Karpas-422 (cell line): ENCODE data around the gene BRPF1. TPM values are rescaled to one million over a fixed set of nuclear protein-coding genes. Genes with fewer than 3 reads are reported as not detected.

Experiments
- DNase-seq: peaks from one replicate; pipeline ENCODE4 v3.0.0-alpha.2; 2015
- H2AFZ ChIP-seq: fragments of 200-600 bp; sonication (generic); 2 replicates; pipeline ENCODE4 v1.6.1; 2014; ENCODE audit warnings: antibody characterized with exemption, low read length, mixed read lengths
- H3K27ac ChIP-seq: fragments of 200-600 bp; sonication (generic); 2 replicates; pipeline ENCODE4 v1.5.1; 2014; ENCODE audit warnings: mild to moderate bottlenecking, low read length, moderate library complexity
- H3K27me3 ChIP-seq: fragments of 200-600 bp; sonication (generic); 2 replicates; pipeline ENCODE4 v1.6.1; 2014; ENCODE audit warnings: low read length, mixed read lengths
- H3K36me3 ChIP-seq: fragments of 200-600 bp; sonication (generic); 2 replicates; pipeline ENCODE4 v1.6.1; 2014; ENCODE audit warnings: low read length, mixed read lengths; ENCODE audit not compliant: insufficient read depth
- H3K4me1 ChIP-seq: fragments of 200-600 bp; sonication (generic); 2 replicates; pipeline ENCODE4 v1.6.1; 2014; ENCODE audit warnings: mild to moderate bottlenecking, low read length, mixed read lengths
- H3K4me2 ChIP-seq: fragments of 200-600 bp; sonication (generic); 2 replicates; pipeline ENCODE4 v1.6.1; 2014; ENCODE audit warnings: low read length, low read depth, mild to moderate bottlenecking; ENCODE audit not compliant: poor library complexity, severe bottlenecking
- H3K4me3 ChIP-seq: fragments of 200-600 bp; sonication (generic); 2 replicates; pipeline ENCODE4 v1.5.1; 2014; ENCODE audit warnings: mild to moderate bottlenecking, antibody characterized with exemption, low read length, mixed read lengths
- H3K79me2 ChIP-seq: fragments of 200-600 bp; sonication (generic); 2 replicates; pipeline ENCODE4 v1.6.1; 2014; ENCODE audit warnings: mild to moderate bottlenecking, low read length, mixed read lengths
- H3K9ac ChIP-seq: fragments of 200-600 bp; sonication (generic); 2 replicates; pipeline ENCODE4 v1.6.0; 2014; ENCODE audit warnings: low read length
- H3K9me2 ChIP-seq: fragments of 200-600 bp; sonication (generic), shearing (Covaris generic); replicated peaks from 2 replicates; pipeline ENCODE4 v1.6.0; 2014; ENCODE audit warnings: mild to moderate bottlenecking, low read length, moderate library complexity; ENCODE audit not compliant: insufficient read depth
- H3K9me3 ChIP-seq: fragments of 300-700, 200-600 bp; sonication (generic); 2 replicates; pipeline ENCODE4 v1.6.1; 2014; ENCODE audit warnings: low read length, mixed read lengths
- H4K20me1 ChIP-seq: fragments of 200-600 bp; sonication (generic); 2 replicates; pipeline ENCODE4 v1.6.1; 2014; ENCODE audit warnings: mild to moderate bottlenecking, antibody characterized with exemption, low read length, low read depth; ENCODE audit not compliant: insufficient read depth
- total RNA-seq: library from RNA; depleted of rRNA; stranded (reverse); fragments of >200 nt; shearing (Covaris generic); gene quantifications from 2 replicates; pipeline ENCODE4 v1.2.3, GENCODE V29; 2014; ENCODE audit warnings: low replicate concordance

Gene BRPF1
- total RNA-seq, 1 experiment from 2014 or later = 14.5 TPM

GRCh38 chr3:9696480-9697220 lies 34.9 kb upstream of the BRPF1 start:
- Histone ChIP-seq H2AFZ (no peak overlapping the region), H3K4me3 (no peak overlapping the region), H3K9me2 (no peaks in the 10 kb centered on the region), H3K9me3 (no peaks in the 10 kb centered on the region), H3K27ac (no peak overlapping the region), H3K36me3 (peaks cover 4% of the 10 kb centered on the region; the same call in 1 of the 2 replicates), H3K4me2 (no peak overlapping the region), H4K20me1 (0 out of 2 replicates have a peak, but pooled peaks cover 5% of the 10 kb centered on the region), H3K9ac (no peak overlapping the region), H3K27me3 (no peaks in the 10 kb centered on the region), H3K79me2 (no peaks in the 10 kb centered on the region), H3K4me1 (peaks cover 17% of the 10 kb centered on the region)
- DNase-seq = no peak

GRCh38 chr3:9697892-9698291 lies 33.6 kb upstream of the BRPF1 start:
- H3K36me3 ChIP-seq = peaks cover 4% of the 10 kb centered on the region; the same call in 1 of the 2 replicates

GRCh38 chr3:9698293-9698692 lies 33.2 kb upstream of the BRPF1 start:
- peaks cover 4% of the 10 kb centered on the region; the same call in 1 of the 2 replicates for H3K36me3 ChIP-seq
- peaks cover 2% of the 10 kb centered on the region for H3K4me1 ChIP-seq
- H3K27me3 ChIP-seq = no peaks in the 10 kb centered on the region
- H3K27ac ChIP-seq = no peak overlapping the region
- H3K79me2 ChIP-seq = no peaks in the 10 kb centered on the region
- no peaks in the 10 kb centered on the region for H3K9me2 ChIP-seq
- DNase-seq = no peak
- H3K4me3 ChIP-seq = no peak overlapping the region
- H2AFZ ChIP-seq = no peak overlapping the region
- H3K9me3 ChIP-seq = no peaks in the 10 kb centered on the region
- H4K20me1 ChIP-seq = no peaks in the 10 kb centered on the region
- H3K4me2 ChIP-seq = no peak overlapping the region
- H3K9ac ChIP-seq = no peak overlapping the region

More at GRCh38 chr3:9697892-9698291, 33.6 kb upstream of the BRPF1 start:
- H3K9me2 ChIP-seq = no peaks in the 10 kb centered on the region
- no peak overlapping the region for H2AFZ ChIP-seq
- no peak for DNase-seq
- no peaks in the 10 kb centered on the region for H3K79me2 ChIP-seq
- H3K4me3 ChIP-seq = no peak overlapping the region
- no peak overlapping the region for H3K9ac ChIP-seq
- no peaks in the 10 kb centered on the region for H3K9me3 ChIP-seq
- no peak overlapping the region for H3K4me2 ChIP-seq
- H3K27ac ChIP-seq = no peak overlapping the region
- no peaks in the 10 kb centered on the region for H3K27me3 ChIP-seq
- peaks cover 6% of the 10 kb centered on the region for H3K4me1 ChIP-seq
- 0 out of 2 replicates have a peak, but pooled peaks cover 3% of the 10 kb centered on the region for H4K20me1 ChIP-seq

DNA sequence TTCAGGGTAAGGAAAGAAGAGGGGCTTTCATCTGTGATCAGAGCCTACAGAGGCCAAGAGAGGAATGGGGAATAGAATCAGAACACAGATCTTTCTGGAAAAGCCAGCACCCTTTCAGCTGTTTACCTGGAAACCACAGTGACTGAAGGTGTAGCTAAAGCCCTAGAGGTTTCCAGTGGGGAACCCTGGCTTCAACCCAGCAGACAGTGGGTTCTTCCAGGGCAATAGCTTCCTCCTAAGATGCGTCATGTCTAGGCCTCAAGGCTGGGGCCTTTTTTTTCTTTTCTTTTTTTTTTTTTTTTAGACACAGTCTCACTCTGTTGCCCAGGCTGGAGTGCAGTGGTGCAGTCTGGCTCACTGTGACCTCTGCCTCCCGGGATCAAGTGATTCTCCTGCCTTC lies 31.0 kb upstream of the BRPF1 start:
- no peak overlapping the region for H3K4me2 ChIP-seq
- no peaks in the 10 kb centered on the region for H3K79me2 ChIP-seq
- no peaks in the 10 kb centered on the region; the same call in 1 of the 2 replicates for H3K36me3 ChIP-seq
- H4K20me1 ChIP-seq = no peaks in the 10 kb centered on the region
- no peak overlapping the region for H3K9ac ChIP-seq
- no peaks in the 10 kb centered on the region for H3K27me3 ChIP-seq
- no peak overlapping the region for H3K27ac ChIP-seq
- H3K9me2 ChIP-seq = no peaks in the 10 kb centered on the region
- no peaks in the 10 kb centered on the region for H3K9me3 ChIP-seq
- no peak overlapping the region for H2AFZ ChIP-seq
- no peak for DNase-seq
- H3K4me3 ChIP-seq = no peak overlapping the region
- no peaks in the 10 kb centered on the region for H3K4me1 ChIP-seq

DNA sequence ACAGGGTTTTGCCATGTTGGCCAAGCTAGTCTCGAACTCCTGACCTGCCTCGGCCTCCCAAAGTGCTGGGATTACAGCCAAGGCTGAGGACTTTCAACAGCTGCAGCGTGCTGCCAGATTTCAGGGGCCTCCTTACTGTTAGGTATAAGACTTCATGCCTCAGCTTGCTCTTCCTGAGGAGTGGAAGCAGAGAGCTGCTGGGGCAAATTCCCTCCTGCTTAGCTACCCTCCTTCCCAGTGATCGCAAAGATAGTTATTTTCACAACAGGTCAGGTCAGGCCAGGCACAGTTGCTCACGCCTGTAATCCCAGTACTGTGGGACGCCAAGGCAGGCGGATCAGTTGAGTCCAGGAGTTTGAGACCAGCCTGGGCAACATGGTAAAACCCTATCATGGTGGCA lies 30.5 kb upstream of the BRPF1 start:
- no peaks in the 10 kb centered on the region for H3K79me2 ChIP-seq
- H3K9me2 ChIP-seq = no peaks in the 10 kb centered on the region
- H3K4me3 ChIP-seq = no peak overlapping the region
- no peak for DNase-seq
- H3K4me1 ChIP-seq = no peaks in the 10 kb centered on the region
- no peak overlapping the region for H3K4me2 ChIP-seq
- H3K27me3 ChIP-seq = no peaks in the 10 kb centered on the region
- no peaks in the 10 kb centered on the region; the same call in 1 of the 2 replicates for H3K36me3 ChIP-seq
- no peak overlapping the region for H3K27ac ChIP-seq
- H2AFZ ChIP-seq = no peak overlapping the region
- no peaks in the 10 kb centered on the region for H3K9me3 ChIP-seq
- H4K20me1 ChIP-seq = no peaks in the 10 kb centered on the region
- H3K9ac ChIP-seq = no peak overlapping the region

DNA sequence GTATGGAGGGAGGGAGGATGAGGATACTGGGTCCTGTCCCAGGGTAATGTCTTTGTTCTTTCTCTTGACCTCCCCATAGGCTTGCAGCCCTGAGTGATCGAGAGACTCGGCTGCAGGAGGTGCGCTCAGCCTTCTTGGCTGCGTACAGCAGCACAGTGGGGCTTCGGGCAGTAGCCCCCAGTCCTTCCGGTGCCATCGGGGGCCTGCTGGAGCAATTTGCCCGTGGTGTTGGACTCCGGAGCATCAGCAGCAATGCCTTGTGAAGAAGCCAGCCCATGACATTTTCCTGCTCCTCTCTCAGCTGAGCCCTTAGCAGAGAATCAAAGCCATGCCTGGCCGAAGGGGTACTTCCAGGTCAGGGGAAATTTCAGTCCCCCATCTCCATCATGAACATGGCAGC lies 29.8 kb upstream of the BRPF1 start:
- Histone ChIP-seq H4K20me1 (no peaks in the 10 kb centered on the region), H3K27me3 (no peaks in the 10 kb centered on the region), H3K4me2 (no peak overlapping the region), H3K4me1 (no peaks in the 10 kb centered on the region), H3K9ac (no peak overlapping the region), H3K27ac (no peak overlapping the region), H3K79me2 (no peaks in the 10 kb centered on the region), H3K36me3 (no peaks in the 10 kb centered on the region; the same call in 1 of the 2 replicates), H3K9me2 (no peaks in the 10 kb centered on the region), H3K4me3 (no peak overlapping the region), H3K9me3 (no peaks in the 10 kb centered on the region), H2AFZ (no peak overlapping the region)
- no peak for DNase-seq

DNA sequence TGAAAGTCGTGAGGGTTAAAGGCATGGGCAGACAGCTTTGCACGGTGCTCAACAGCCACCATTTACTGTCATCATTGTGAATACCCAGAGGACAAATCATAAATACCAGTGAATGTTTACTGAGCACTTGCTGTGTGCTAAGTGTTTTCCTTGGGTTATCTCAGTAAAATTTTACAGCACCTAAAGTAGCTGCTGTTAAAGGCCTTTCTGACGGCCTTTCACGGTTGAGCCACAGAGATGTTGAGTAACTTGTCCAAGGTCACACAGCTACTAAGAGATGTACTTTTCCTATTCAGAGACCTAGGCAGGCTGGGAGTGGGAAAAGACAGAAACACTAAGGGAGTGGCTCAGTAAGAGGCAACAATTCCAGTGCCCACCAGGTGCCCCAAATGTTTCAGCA lies 28.3 kb upstream of the BRPF1 start:
- H3K79me2 ChIP-seq = no peaks in the 10 kb centered on the region
- no peak overlapping the region for H3K9ac ChIP-seq
- no peaks in the 10 kb centered on the region for H3K9me3 ChIP-seq
- no peaks in the 10 kb centered on the region for H4K20me1 ChIP-seq
- no peak overlapping the region for H3K4me3 ChIP-seq
- no peaks in the 10 kb centered on the region for H3K36me3 ChIP-seq
- no peaks in the 10 kb centered on the region for H3K4me1 ChIP-seq
- no peaks in the 10 kb centered on the region for H3K9me2 ChIP-seq
- H3K4me2 ChIP-seq = no peak overlapping the region
- H2AFZ ChIP-seq = no peak overlapping the region
- H3K27me3 ChIP-seq = no peaks in the 10 kb centered on the region
- DNase-seq = no peak
- H3K27ac ChIP-seq = no peak overlapping the region

DNA sequence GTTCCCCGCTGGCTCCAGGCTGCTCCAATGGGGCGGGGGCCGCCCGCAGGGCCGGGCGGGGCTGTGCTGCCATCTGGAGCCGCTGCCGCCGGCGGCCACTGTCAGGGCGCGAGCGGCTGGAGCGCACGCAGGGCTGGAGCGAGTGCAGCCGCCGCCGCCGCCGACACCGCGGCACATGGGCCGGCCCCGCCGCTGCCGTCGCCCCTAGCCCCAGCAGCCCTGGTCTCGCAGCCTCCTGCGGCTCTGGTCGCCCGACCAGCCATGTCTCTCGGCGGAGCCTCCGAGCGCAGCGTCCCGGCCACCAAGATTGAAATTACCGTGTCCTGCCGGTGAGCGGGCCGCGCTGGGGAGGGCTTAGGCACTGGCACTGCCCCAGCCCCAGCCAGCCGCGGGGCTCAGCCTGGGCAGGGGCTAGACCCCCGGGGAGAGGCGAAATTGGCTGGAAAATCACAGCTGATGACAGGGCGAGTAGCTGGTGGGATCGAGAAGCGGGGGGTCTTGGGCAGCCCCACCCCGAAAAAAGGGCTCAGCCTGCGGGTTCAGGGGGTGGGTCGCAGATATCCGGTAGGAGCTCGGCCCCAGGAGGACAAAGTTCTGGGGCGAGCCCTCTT lies 27.7 kb upstream of the BRPF1 start, which contains the start of gene CPNE9:
Gene CPNE9 (plus strand): TSS at position 98 of the 611 bp plus-strand sequence. CDS start 164 bp downstream, at position 262.
- Histone ChIP-seq H3K4me2 (no peak within 1 kb of the TSS), H3K27ac (no peak within 1 kb of the TSS), H3K4me3 (no peak within 1 kb of the TSS)

More for the DNA sequence above, 27.7 kb upstream of the BRPF1 start, which contains the start of gene CPNE9:
- Histone ChIP-seq H3K36me3 (no peaks in the 10 kb centered on the region), H4K20me1 (no peaks in the 10 kb centered on the region), H3K9me2 (no peaks in the 10 kb centered on the region), H3K27me3 (no peaks in the 10 kb centered on the region), H2AFZ (no peak within 1 kb of the TSS), H3K9me3 (no peaks in the 10 kb centered on the region), H3K4me1 (no peaks in the 10 kb centered on the region), H3K79me2 (no peaks in the 10 kb centered on the region), H3K9ac (no peak within 1 kb of the TSS)
- DNase-seq = no peak
